ENCODE data around the gene INO80D.

INO80D gene

DNA sequence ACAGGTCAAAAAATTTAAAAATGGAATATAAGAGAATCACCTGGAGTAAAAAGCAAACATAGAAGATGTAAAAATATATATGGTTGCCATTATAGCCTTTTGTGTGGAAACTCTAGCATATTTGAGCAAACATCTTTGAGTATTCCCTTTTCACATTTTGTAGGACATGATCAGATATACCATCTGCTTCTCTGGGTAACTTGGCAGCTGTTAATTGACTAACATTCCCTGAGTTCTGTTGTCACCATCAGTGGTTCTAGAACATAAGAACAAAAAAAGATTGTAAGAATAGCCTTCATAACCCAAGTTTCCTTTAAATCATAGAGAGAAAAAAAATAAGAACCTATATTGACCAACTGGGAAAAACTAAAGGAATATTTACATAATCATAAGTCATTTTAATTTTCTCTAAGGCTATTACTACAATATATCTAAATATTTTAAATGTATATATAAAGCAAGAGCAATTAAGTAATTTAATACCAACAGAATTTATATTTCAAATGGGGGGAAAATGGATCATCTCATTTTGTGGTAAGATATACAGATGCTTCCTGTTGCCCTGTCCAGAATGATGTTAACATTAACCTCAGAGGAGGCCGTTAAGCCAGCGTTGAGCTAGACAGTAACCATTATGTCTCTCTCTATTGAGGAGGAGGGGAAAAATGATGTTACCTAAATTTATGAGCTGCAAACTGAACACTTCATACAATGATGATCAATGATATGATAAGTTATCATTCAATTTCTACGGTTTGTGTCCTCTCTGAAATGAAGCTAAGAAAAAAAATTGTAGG lies 9.8 kb upstream of the INO80D start:
- H3K4me3 ChIP-seq (replicated peaks in 1 of 2; ENCODE audit: low read depth in 2 of 2, low read length in 2 of 2) = no peak overlapping the region
- DNase-seq (ENCODE audit: low read depth in 2 of 2) = no peak
- TF ChIP-seq, protein P1, sequence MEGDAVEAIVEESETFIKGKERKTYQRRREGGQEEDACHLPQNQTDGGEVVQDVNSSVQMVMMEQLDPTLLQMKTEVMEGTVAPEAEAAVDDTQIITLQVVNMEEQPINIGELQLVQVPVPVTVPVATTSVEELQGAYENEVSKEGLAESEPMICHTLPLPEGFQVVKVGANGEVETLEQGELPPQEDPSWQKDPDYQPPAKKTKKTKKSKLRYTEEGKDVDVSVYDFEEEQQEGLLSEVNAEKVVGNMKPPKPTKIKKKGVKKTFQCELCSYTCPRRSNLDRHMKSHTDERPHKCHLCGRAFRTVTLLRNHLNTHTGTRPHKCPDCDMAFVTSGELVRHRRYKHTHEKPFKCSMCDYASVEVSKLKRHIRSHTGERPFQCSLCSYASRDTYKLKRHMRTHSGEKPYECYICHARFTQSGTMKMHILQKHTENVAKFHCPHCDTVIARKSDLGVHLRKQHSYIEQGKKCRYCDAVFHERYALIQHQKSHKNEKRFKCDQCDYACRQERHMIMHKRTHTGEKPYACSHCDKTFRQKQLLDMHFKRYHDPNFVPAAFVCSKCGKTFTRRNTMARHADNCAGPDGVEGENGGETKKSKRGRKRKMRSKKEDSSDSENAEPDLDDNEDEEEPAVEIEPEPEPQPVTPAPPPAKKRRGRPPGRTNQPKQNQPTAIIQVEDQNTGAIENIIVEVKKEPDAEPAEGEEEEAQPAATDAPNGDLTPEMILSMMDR (IDR thresholded peaks at IDR 0.05; ENCODE audit: low read depth, low read length) = no peak

DNA sequence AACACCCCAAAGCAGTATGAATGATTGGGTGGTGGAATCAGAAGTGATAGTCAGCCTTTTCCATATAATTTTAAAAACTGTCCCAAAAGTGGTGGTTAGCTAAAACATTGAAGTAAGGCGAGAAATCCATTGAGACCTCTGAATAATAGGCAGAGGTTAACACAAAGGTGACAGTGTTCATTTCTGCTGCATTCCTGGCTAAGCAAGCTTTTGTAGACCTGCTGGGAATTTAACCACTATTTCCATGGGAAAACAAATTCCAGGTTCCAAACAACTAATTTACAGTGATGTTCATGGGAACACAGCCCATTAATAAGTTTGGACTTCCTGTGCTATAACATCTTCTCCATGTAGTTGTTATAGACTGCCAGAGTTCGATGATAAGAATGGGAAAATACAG lies 6.3 kb upstream of the INO80D start:
- no peak overlapping the region for H3K4me3 ChIP-seq (replicated peaks in 1 of 2; ENCODE audit: low read depth in 2 of 2, low read length in 2 of 2)
- DNase-seq (ENCODE audit: low read depth in 2 of 2) = no peak

DNA sequence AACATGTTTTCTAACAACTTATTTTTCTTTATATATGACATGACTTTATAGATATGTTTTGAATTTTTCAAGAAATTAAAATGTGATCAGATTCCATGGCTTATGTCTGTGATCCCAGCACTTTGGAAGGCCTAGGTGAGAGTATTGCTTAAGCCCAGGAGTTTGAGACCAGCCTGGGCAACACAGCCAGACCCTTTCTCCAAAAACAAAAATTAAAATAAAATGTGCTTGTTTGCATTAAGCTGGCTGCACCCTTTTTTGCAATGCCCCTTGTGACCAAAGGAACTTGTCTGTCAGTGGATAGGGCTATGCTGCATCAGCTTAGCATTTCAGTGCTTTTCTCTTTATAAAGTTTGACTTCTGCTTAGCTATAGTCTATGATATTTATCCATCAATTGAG lies 2.3 kb upstream of the INO80D start:
- TF ChIP-seq, protein P1 (IDR thresholded peaks at IDR 0.05; ENCODE audit: low read depth, low read length) = no peak
- DNase-seq (ENCODE audit: low read depth in 2 of 2) = no peak
- H3K4me3 ChIP-seq (replicated peaks in 1 of 2; ENCODE audit: low read depth in 2 of 2, low read length in 2 of 2) = no peak overlapping the region

More for the DNA sequence above, 6.3 kb upstream of the INO80D start:
- TF ChIP-seq, protein P1 (IDR thresholded peaks at IDR 0.05; ENCODE audit: low read depth, low read length) = no peak

DNA sequence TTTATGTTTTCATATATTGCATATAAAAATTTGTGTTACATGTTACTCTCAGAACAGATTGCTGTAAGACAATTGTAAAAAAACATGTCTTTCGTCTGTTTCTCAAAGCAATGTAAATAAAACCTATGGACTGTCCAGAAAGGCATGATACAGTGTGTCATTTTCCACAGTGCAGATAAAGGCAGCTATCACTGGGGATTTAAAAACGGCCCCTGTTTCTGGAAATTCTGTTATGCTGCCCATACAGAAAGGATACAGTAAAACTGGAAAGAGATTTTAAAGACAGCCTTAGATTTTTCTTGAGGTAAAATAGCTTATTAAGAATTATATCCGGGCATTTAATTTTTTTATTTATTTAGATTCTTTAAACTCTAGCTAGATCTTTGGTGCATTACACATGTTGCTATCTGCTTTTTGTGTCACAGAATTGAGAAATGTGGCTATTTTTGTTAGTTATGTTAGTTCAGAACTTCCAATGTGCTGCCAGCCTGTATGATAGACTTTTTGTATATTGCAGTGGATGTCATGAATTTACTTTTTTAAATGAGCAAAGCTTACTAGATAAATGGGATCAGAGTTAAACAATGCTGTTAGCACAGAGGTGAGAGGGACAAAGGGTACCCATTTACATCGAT lies 859 bp upstream of the INO80D start:
- TF ChIP-seq, protein P1 (IDR thresholded peaks at IDR 0.05; ENCODE audit: low read depth, low read length) = no peak
- H3K4me3 ChIP-seq (replicated peaks in 1 of 2; ENCODE audit: low read depth in 2 of 2, low read length in 2 of 2) = peak overlapping the region; percentile 66 to 74
- peak; percentile 18 to 32 for DNase-seq (ENCODE audit: low read depth in 2 of 2)

DNA sequence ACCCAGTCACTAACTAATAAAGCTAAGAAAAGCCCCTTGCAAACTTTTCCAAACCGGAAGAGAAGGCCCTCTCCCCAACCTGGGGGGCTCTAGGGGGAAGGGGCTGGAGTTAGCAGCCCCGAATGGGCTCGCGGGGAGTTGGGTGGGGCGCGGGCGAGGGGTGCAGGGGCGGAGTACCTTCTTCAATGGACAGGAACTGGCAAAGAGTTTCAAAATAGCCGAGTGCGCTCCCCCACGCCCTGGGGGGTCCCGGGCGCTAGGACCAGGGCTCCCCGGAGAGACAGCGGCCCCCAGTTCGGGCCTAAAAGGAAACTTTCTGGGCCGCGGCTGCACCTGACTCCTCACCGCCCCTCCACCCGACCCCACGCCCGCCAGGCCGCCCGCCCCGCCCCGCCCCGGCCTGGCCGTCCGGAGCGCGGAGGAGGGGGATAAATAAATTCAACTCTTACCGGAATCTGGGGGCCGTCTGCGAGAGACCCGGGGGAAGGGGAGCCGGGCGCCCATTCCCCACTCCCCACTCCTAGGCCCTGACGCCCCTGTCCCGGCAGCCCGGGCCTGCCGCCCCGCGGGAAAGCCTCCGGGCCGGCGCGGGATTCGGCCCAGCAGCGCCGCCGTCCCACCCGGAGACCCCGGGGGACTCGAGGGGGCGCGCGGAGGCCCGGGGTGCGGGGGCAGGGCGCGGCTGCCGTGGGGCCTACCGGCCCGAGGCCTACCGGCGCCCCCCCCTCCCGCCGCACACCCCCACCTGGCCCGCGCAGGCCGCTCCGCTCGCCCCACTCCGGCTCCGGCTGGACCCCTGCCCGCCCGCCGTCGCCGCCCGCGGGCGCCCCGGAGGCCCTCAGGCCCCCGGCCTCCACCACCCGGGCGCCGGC lies 868 bp downstream of the INO80D start:
- peak; percentile 22 to 28 for DNase-seq (ENCODE audit: low read depth in 2 of 2)
- peak overlapping the region; percentile 68 to 74 for H3K4me3 ChIP-seq (replicated peaks in 1 of 2; ENCODE audit: low read depth in 2 of 2, low read length in 2 of 2)
- TF ChIP-seq, protein P1 (IDR thresholded peaks at IDR 0.05; ENCODE audit: low read depth, low read length) = no peak

DNA sequence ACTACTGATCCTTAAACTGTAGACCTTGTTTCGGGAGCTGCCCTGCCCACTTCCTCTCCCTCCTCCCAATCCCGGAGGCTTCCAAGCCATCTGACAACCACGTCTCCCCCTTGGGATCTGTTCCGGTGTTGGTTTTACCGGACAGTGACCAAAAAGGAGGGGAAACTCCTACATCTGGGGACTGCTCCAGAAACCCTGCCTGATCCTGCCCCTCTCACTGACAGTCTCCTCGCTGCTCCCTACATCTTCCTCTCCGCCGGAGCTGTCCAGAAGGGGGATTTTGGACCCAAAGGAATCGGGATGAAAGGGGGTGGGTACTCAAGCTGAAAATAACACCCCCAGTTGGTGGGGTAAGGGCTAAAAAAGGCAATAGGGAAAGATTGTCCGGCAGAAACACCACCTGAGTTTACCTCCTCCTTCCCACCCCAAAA lies 1.5 kb downstream of the INO80D start:
- H3K4me3 ChIP-seq (replicated peaks in 1 of 2; ENCODE audit: low read depth in 2 of 2, low read length in 2 of 2) = peak overlapping the region; percentile 68 to 74
- TF ChIP-seq, protein P1 (IDR thresholded peaks at IDR 0.05; ENCODE audit: low read depth, low read length) = peak; percentile 10
- peak; percentile 77 for DNase-seq (ENCODE audit: low read depth in 2 of 2)

Measured in cardiac fibroblast (primary cell).